ENCODE data around the gene LAMA5.

GRCh38 chr20:62314711-62315302 lies 52.3 kb downstream of the LAMA5 start:
- no peak for TF ChIP-seq CTCF (IDR thresholded peaks at IDR 0.05)
- no peak for TF ChIP-seq POLR2A (IDR thresholded peaks at IDR 0.05)

All from right lobe of liver (tissue), 4 donors.